Loucy (cell line): ENCODE data around the gene HIC1.

Experiments
- H2AFZ ChIP-seq: fragments of 200-600 bp; sonication (generic); 2 replicates; pipeline ENCODE4 v1.6.0; 2016; ENCODE audit warnings: antibody characterized with exemption, mild to moderate bottlenecking, low read length, moderate library complexity
- H3F3A ChIP-seq: fragments of 200-600 bp; 2 replicates; pipeline ENCODE4 v1.6.0; 2016; ENCODE audit warnings: antibody characterized with exemption, low read depth, mild to moderate bottlenecking
- H3K27me3 ChIP-seq: fragments of 200-600 bp; sonication (generic); 2 replicates; pipeline ENCODE4 v1.6.1; 2014; ENCODE audit warnings: low read length, mild to moderate bottlenecking; ENCODE audit not compliant: insufficient read depth, poor library complexity, severe bottlenecking
- H3K36me3 ChIP-seq: fragments of 200-600 bp; sonication (generic); 2 replicates; pipeline ENCODE4 v1.6.1; 2016; ENCODE audit warnings: low read length; ENCODE audit not compliant: insufficient read depth
- H3K4me1 ChIP-seq: fragments of 200-600 bp; sonication (generic); 2 replicates; pipeline ENCODE4 v1.5.1; 2014; ENCODE audit warnings: low read length, mild to moderate bottlenecking; ENCODE audit not compliant: insufficient read depth, poor library complexity, severe bottlenecking
- H3K4me2 ChIP-seq: fragments of 200-600 bp; sonication (generic); 2 replicates; pipeline ENCODE4 v1.6.0; 2014; ENCODE audit warnings: antibody characterized with exemption, low read length, low read depth, mild to moderate bottlenecking; ENCODE audit not compliant: poor library complexity, severe bottlenecking
- H3K4me3 ChIP-seq: fragments of 200-600 bp; sonication (generic); 2 replicates; pipeline ENCODE4 v1.5.1; 2014; ENCODE audit warnings: low read length, mild to moderate bottlenecking, mixed read lengths; ENCODE audit not compliant: poor library complexity, severe bottlenecking
- H3K79me2 ChIP-seq: fragments of 200-600 bp; sonication (generic); 2 replicates; pipeline ENCODE4 v1.6.1; 2014; ENCODE audit warnings: low read length; ENCODE audit not compliant: insufficient read depth
- H3K9ac ChIP-seq: fragments of 200-600 bp; sonication (generic); 2 replicates; pipeline ENCODE4 v1.6.0; 2014; ENCODE audit warnings: mild to moderate bottlenecking, low read depth, low read length, moderate library complexity; ENCODE audit not compliant: poor library complexity, severe bottlenecking
- H3K9me2 ChIP-seq: fragments of 200-600 bp; sonication (generic); replicated peaks from 2 replicates; pipeline ENCODE4 v1.6.1; 2016; ENCODE audit warnings: low read depth, low read length, mixed read lengths
- H3K9me3 ChIP-seq: fragments of 200-600 bp; sonication (generic); 2 replicates; pipeline ENCODE4 v1.6.1; 2014; ENCODE audit warnings: mild to moderate bottlenecking, antibody characterized with exemption, low read length, low read depth; ENCODE audit not compliant: insufficient read depth
- H4K20me1 ChIP-seq: fragments of 200-600 bp; sonication (generic); 2 replicates; pipeline ENCODE4 v1.6.0; 2014; ENCODE audit warnings: antibody characterized with exemption, low read length, mild to moderate bottlenecking; ENCODE audit not compliant: insufficient read depth, poor library complexity, severe bottlenecking
- EZH2phosphoT487 ChIP-seq: fragments of 200-600 bp; IDR thresholded peaks from 2 replicates; pipeline ENCODE4 v1.6.1; 2018; ENCODE audit warnings: antibody characterized with exemption, mild to moderate bottlenecking, moderate library complexity, borderline replicate concordance
- TF ChIP-seq, protein P1 (sequence below): fragments of 200-600 bp; sonication (generic); conservative IDR thresholded peaks from 2 replicates; pipeline ENCODE4 v1.5.1; 2014; ENCODE audit warnings: mild to moderate bottlenecking, antibody characterized with exemption, low read length

The HIC1 gene

DNA sequence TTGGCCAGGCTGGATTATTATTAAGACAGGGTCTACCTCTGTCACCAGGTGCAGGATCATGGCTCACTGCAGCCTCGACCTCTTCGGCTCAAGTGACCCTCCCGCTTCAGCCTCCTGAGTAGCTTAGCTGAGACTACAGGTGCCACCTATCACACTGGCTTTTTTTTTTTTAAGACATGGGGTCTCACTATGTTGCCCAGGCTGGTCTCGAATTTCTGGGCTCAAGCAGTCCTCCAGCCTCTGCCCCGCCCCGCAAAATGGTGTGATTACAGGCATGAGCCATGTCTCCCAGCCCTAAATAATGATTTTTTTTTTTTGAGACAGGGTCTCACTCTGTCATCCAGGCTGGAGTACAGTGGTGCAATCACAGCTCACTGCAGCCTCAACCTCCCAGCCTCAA lies 7.3 kb upstream of the HIC1 start:
- Histone ChIP-seq H3K9ac (no peak overlapping the region), H3K36me3 (no peaks in the 10 kb centered on the region), H3F3A (no peaks in the 10 kb centered on the region), H3K79me2 (peaks cover 14% of the 10 kb centered on the region), H4K20me1 (no peaks in the 10 kb centered on the region), H3K27me3 (no peaks in the 10 kb centered on the region), H3K9me2 (no peaks in the 10 kb centered on the region), H3K4me1 (peaks cover 13% of the 10 kb centered on the region), H3K9me3 (no peaks in the 10 kb centered on the region), H3K4me3 (no peak overlapping the region), H2AFZ (no peak overlapping the region), H3K4me2 (no peak overlapping the region)
- no peak for TF ChIP-seq EZH2phosphoT487
- TF ChIP-seq, protein P1, sequence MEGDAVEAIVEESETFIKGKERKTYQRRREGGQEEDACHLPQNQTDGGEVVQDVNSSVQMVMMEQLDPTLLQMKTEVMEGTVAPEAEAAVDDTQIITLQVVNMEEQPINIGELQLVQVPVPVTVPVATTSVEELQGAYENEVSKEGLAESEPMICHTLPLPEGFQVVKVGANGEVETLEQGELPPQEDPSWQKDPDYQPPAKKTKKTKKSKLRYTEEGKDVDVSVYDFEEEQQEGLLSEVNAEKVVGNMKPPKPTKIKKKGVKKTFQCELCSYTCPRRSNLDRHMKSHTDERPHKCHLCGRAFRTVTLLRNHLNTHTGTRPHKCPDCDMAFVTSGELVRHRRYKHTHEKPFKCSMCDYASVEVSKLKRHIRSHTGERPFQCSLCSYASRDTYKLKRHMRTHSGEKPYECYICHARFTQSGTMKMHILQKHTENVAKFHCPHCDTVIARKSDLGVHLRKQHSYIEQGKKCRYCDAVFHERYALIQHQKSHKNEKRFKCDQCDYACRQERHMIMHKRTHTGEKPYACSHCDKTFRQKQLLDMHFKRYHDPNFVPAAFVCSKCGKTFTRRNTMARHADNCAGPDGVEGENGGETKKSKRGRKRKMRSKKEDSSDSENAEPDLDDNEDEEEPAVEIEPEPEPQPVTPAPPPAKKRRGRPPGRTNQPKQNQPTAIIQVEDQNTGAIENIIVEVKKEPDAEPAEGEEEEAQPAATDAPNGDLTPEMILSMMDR: no peak

DNA sequence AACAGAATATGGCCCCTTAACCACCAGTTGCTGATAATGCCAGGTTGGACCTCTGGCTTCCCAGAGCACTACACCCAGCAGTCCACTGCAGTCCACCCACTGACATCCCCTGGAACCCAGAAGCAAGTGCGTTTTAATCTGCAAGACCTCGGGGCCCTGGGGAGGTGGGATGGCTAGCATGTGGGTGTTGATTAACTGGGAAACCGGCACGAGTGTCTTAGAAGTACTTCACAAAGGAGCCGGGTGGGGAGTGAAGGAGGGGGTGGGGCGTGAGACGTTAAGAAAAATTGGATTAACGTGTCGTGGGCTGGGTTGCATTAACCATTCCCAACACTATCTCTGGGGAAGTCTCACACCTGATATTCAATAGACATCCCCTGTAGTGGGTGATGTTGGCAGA lies 6.1 kb upstream of the HIC1 start:
- Histone ChIP-seq H3K4me1 (peaks cover 9% of the 10 kb centered on the region), H2AFZ (no peak overlapping the region), H3K79me2 (peaks cover 2% of the 10 kb centered on the region; the same call in 1 of the 2 replicates), H3K9ac (no peak overlapping the region), H3F3A (no peaks in the 10 kb centered on the region), H4K20me1 (peaks cover 6% of the 10 kb centered on the region), H3K9me2 (no peaks in the 10 kb centered on the region), H3K9me3 (no peaks in the 10 kb centered on the region), H3K36me3 (no peaks in the 10 kb centered on the region), H3K27me3 (no peaks in the 10 kb centered on the region), H3K4me3 (no peak overlapping the region), H3K4me2 (peak overlapping the region; percentile 79)
- no peak for TF ChIP-seq EZH2phosphoT487
- TF ChIP-seq, protein P1: no peak

DNA sequence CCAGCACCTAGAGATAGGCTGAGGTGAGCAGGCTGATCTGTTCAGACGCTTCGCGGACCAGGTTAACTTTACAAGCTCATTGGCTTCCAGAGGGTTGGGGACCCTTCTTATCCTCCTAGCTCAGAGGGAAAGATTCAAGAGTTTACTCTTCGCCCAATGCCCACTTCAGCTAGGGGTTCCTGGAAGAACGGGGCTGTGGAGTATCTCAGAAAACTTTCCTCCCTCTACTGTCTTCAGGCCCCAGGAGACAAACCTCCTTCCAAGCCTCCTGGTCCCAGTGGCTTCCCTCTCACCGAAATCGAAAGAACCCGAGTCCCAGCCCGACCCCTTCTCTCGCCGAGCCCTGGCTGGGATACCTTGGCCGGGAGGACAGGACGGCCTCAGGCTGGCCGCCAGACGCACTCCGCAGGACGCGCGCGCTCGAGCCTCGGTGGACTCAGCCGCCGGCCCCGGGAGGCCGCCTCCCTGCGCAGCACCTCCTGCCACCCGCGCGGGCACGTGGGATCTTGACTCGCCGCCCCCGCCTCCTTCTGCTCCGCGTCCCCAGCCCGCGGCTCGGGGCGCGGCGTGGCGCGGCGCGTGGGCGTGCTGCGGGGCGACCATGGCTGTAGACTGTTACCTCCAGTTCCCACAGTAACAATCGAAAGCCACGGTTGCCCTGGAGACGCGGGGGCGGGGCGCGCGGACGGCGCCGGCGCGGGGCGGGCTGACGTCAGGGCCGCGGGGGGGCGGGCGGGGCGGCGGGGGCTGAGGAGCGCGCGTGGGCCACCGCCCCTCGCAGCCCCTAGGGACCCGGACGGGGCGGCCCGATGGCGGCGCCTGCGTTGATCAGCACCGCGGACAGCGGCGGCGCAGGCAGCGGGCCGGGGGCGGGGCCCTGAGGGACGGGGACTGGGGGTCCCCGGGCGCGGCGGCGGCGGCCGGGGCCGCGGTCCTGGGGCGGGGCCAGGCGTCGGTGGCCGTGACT lies 5.3 kb upstream of the HIC1 start:
- no peak overlapping the region for H3K9ac ChIP-seq
- no peak overlapping the region; the same call in 1 of the 2 replicates for H2AFZ ChIP-seq
- TF ChIP-seq, protein P1: no peak
- no peak for TF ChIP-seq EZH2phosphoT487
- no peaks in the 10 kb centered on the region for H3K27me3 ChIP-seq
- peaks cover 17% of the 10 kb centered on the region for H3K4me1 ChIP-seq
- H3K79me2 ChIP-seq: no peaks in the 10 kb centered on the region
- peaks cover 6% of the 10 kb centered on the region for H4K20me1 ChIP-seq
- H3K9me2 ChIP-seq: no peaks in the 10 kb centered on the region
- H3F3A ChIP-seq: no peaks in the 10 kb centered on the region
- H3K36me3 ChIP-seq: no peaks in the 10 kb centered on the region
- H3K4me3 ChIP-seq: peak overlapping the region; percentile 81
- H3K9me3 ChIP-seq: no peaks in the 10 kb centered on the region
- H3K4me2 ChIP-seq: peak overlapping the region; percentile 79
